ENCODE results near the gene CALHM5.

GRCh38 chr6:116535109-116535508 is 23.7 kb downstream of the CALHM5 start:
- TF ChIP-seq CTCF (IDR thresholded peaks at IDR 0.05) (no peak), POLR2A (IDR thresholded peaks at IDR 0.05) (no peak), EP300 (IDR thresholded peaks at IDR 0.05) (no peak)
